B cell (primary cell): Measurements from ENCODE around the gene CCR5AS.

Experiments used
- ATAC-seq: fragments of 200-7000 bp; cut with Tn5 transposase; one replicate; pipeline ENCODE4 v1.10.0; 2021; ENCODE audit warnings: low read depth, mild to moderate bottlenecking, moderate number of reproducible peaks, moderate library complexity
- CTCF ChIA-PET: fragments of 350-600 bp; sonication (Branson Sonifier 250); formaldehyde crosslinking; loops from one replicate; lab custom pipeline; 2021; ENCODE audit warnings: antibody characterized with exemption, inconsistent platforms; lab: Charles Lee
- POLR2A ChIA-PET: fragments of 350-600 bp; sonication (Branson Sonifier 250); formaldehyde crosslinking; loops from one replicate; lab custom pipeline; 2021; ENCODE audit warnings: antibody characterized with exemption; lab: Charles Lee
- DNase-seq: peaks from one replicate; pipeline ENCODE4 v3.0.0; 2013
- H2AFZ ChIP-seq: 2 replicates; pipeline ENCODE4 v1.6.1; 2012; ENCODE audit warnings: mild to moderate bottlenecking, low read depth, low read length; ENCODE audit not compliant: insufficient read depth, poor library complexity, severe bottlenecking
- H3K27ac ChIP-seq, 2 donors: 1 replicate in 1 of 2; 2 replicates in 1 of 2; pipeline ENCODE4 v1.5.1; 2012 to 2013; ENCODE audit warnings: low read length in 2 of 2, mild to moderate bottlenecking in 2 of 2, moderate library complexity in 1 of 2
- H3K27me3 ChIP-seq, 4 experiments: fragments of 200-600 bp in 1 of 4; sonication (generic) in 1 of 4; replicated peaks in 1 of 4; 1 replicate in 2 of 4; 2 replicates in 2 of 4; pipeline versions ENCODE4 v1.6.1 to v1.7.0; 2013 to 2016; ENCODE audit warnings: low read length in 3 of 4, mild to moderate bottlenecking in 2 of 4, mixed read lengths in 1 of 4, moderate library complexity in 1 of 4; ENCODE audit not compliant: insufficient read depth in 4 of 4, control insufficient read depth in 3 of 4; ENCODE audit errors: control extremely low read depth in 1 of 4
- H3K36me3 ChIP-seq, 2 experiments: replicated peaks in 1 of 2; 1 replicate in 1 of 2; 2 replicates in 1 of 2; pipeline versions ENCODE4 v1.6.1 to v1.7.1; 2013; ENCODE audit warnings: low read length in 1 of 2; ENCODE audit not compliant: insufficient read depth in 2 of 2, control insufficient read depth in 1 of 2; ENCODE audit errors: control extremely low read depth in 1 of 2, extremely low read depth in 1 of 2
- H3K4me1 ChIP-seq, 2 donors: fragments of 200-600 bp in 1 of 2; sonication (generic) in 1 of 2; 1 replicate in 1 of 2; 2 replicates in 1 of 2; pipeline versions ENCODE4 v1.5.1 to v1.6.1; 2013 to 2017; ENCODE audit warnings: low read length in 2 of 2; ENCODE audit not compliant: control insufficient read depth in 2 of 2, insufficient read depth in 2 of 2
- H3K4me2 ChIP-seq: replicated peaks from 2 replicates; pipeline ENCODE3; 2012; ENCODE audit warnings: mild to moderate bottlenecking, low read depth, low read length; ENCODE audit not compliant: poor library complexity, severe bottlenecking
- H3K4me3 ChIP-seq, 5 experiments: fragments of 200-600 bp in 1 of 5; sonication (generic) in 1 of 5; 1 replicate in 3 of 5; 2 replicates in 2 of 5; pipeline versions ENCODE4 v1.5.1 to v1.7.0; 2011 to 2016; ENCODE audit warnings: low read length in 4 of 5, mild to moderate bottlenecking in 4 of 5, low read depth in 2 of 5, control low read depth in 1 of 5, moderate library complexity in 1 of 5; ENCODE audit not compliant: insufficient read depth in 1 of 5; ENCODE audit errors: control extremely low read depth in 1 of 5, extremely low read depth in 1 of 5
- H3K79me2 ChIP-seq: fragments of 200-600 bp; sonication (generic); one replicate; pipeline ENCODE4 v1.6.0; 2016; ENCODE audit warnings: low read length; ENCODE audit not compliant: control insufficient read depth, insufficient read depth
- H3K9ac ChIP-seq: fragments of 200-600 bp; sonication (generic); 2 replicates; pipeline ENCODE4 v1.6.1; 2017; ENCODE audit warnings: mild to moderate bottlenecking, low read length, moderate library complexity
- H3K9me3 ChIP-seq, 3 donors: one replicate each; pipeline versions ENCODE4 v1.6.1 to v1.7.1; 2013; ENCODE audit warnings: low read length in 2 of 3; ENCODE audit not compliant: control insufficient read depth in 2 of 3, insufficient read depth in 1 of 3; ENCODE audit errors: control extremely low read depth in 1 of 3
- H4K20me1 ChIP-seq: 2 replicates; pipeline ENCODE4 v1.6.0; 2012; ENCODE audit warnings: mild to moderate bottlenecking, low read length; ENCODE audit not compliant: insufficient read depth, control insufficient read depth, poor library complexity, severe bottlenecking
- H3K27ac Mint-ChIP-seq: one replicate; pipeline ENCODE4 v1.8.0; 2021; ENCODE audit warnings: mixed read lengths
- H3K27me3 Mint-ChIP-seq: one replicate; pipeline ENCODE4 v1.8.0; 2021; ENCODE audit warnings: mixed read lengths
- H3K4me1 Mint-ChIP-seq: one replicate; pipeline ENCODE4 v1.8.0; 2021; ENCODE audit warnings: mixed read lengths
- H3K4me3 Mint-ChIP-seq: one replicate; pipeline ENCODE4 v1.8.0; 2021; ENCODE audit warnings: mixed read lengths
- H3K9me3 Mint-ChIP-seq: one replicate; pipeline ENCODE4 v1.8.0; 2022; ENCODE audit warnings: mixed read lengths; ENCODE audit not compliant: insufficient read depth
- EZH2 ChIP-seq: IDR thresholded peaks from 2 replicates; pipeline ENCODE4 v1.6.1; 2012; ENCODE audit warnings: borderline replicate concordance, low read depth, mild to moderate bottlenecking, moderate library complexity, low read length; ENCODE audit not compliant: insufficient read depth, poor library complexity, severe bottlenecking
- WGBS: methylation state at CpG from one replicate; pipeline ENCODE4 v1.1.5; 2013; ENCODE audit warnings: missing lambda C conversion rate; ENCODE audit not compliant: insufficient coverage; 5-methylcytosine and 5-hydroxymethylcytosine counted together
- intact Hi-C: fragments of 100-400 bp; cut with micrococcal nuclease; formaldehyde crosslinking; loops from one replicate; pipeline ENCODE4 v1.10.0; 2022
- TF ChIP-seq, protein P1 (sequence below): fragments of 200-600 bp; IDR thresholded peaks from one replicate; pipeline ENCODE4 v1.8.0; 2022; ENCODE audit warnings: antibody characterized with exemption, mild to moderate bottlenecking

Gene CCR5AS

DNA sequence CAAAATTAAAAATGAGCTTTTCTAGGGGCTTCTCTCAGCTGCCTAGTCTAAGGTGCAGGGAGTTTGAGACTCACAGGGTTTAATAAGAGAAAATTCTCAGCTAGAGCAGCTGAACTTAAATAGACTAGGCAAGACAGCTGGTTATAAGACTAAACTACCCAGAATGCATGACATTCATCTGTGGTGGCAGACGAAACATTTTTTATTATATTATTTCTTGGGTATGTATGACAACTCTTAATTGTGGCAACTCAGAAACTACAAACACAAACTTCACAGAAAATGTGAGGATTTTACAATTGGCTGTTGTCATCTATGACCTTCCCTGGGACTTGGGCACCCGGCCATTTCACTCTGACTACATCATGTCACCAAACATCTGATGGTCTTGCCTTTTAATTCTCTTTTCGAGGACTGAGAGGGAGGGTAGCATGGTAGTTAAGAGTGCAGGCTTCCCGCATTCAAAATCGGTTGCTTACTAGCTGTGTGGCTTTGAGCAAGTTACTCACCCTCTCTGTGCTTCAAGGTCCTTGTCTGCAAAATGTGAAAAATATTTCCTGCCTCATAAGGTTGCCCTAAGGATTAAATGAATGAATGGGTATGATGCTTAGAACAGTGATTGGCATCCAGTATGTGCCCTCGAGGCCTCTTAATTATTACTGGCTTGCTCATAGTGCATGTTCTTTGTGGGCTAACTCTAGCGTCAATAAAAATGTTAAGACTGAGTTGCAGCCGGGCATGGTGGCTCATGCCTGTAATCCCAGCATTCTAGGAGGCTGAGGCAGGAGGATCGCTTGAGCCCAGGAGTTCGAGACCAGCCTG lies 35.1 kb downstream of the CCR5AS start:
- no peak overlapping the region for H2AFZ ChIP-seq

More for the DNA sequence above, 35.1 kb downstream of the CCR5AS start:
- H3K79me2 ChIP-seq = no peaks in the 10 kb centered on the region
- Mint-ChIP-seq H3K4me1 (peaks cover 36% of the 10 kb centered on the region), H3K4me3 (no peak overlapping the region), H3K27ac (no peak overlapping the region), H3K9me3 (no peaks in the 10 kb centered on the region), H3K27me3 (peaks cover 3% of the 10 kb centered on the region)
- TF ChIP-seq, protein P1, sequence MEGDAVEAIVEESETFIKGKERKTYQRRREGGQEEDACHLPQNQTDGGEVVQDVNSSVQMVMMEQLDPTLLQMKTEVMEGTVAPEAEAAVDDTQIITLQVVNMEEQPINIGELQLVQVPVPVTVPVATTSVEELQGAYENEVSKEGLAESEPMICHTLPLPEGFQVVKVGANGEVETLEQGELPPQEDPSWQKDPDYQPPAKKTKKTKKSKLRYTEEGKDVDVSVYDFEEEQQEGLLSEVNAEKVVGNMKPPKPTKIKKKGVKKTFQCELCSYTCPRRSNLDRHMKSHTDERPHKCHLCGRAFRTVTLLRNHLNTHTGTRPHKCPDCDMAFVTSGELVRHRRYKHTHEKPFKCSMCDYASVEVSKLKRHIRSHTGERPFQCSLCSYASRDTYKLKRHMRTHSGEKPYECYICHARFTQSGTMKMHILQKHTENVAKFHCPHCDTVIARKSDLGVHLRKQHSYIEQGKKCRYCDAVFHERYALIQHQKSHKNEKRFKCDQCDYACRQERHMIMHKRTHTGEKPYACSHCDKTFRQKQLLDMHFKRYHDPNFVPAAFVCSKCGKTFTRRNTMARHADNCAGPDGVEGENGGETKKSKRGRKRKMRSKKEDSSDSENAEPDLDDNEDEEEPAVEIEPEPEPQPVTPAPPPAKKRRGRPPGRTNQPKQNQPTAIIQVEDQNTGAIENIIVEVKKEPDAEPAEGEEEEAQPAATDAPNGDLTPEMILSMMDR = no peak
- TF ChIP-seq EZH2 = no peak
- WGBS = 79% methylated on average over 3 of the region's 10 CpGs
- no peaks in the 10 kb centered on the region for H3K9me3 ChIP-seq
- CTCF ChIA-PET = interaction anchor here (0.7 to 13.1 kb wide), 11 partner anchors 11 to 433 kb away, joined by 3 to 233 read pairs (median 31); partner anchors contain the start of gene CCR1
- no peak overlapping the region for H3K4me3 ChIP-seq
- no peak for ATAC-seq
- no peak overlapping the region for H3K4me2 ChIP-seq
- DNase-seq = no peak
- intact Hi-C loops = loop anchor here (1.0 to 2.0 kb wide), 2 partner anchors 19 to 95 kb away; no protein-coding TSS in a partner anchor
- H3K4me1 ChIP-seq = peaks cover 12 to 20% of the 10 kb centered on the region in 2 donors
- no peaks in the 10 kb centered on the region for H4K20me1 ChIP-seq
- H3K9ac ChIP-seq = no peak overlapping the region
- H3K27ac ChIP-seq = no peak overlapping the region
- peaks cover 0 to 2% (median 0%) of the 10 kb centered on the region in 4 experiments for H3K27me3 ChIP-seq
- H3K36me3 ChIP-seq = no peaks in the 10 kb centered on the region
- POLR2A ChIA-PET = interaction anchor here (0.6 kb wide), 1 partner anchor 103 kb away, joined by 4 read pairs; no protein-coding TSS in a partner anchor
